AG04449 (cell line): ENCODE measurements around the gene SMIM29.

Experiments
- CTCF ChIA-PET: fragments of 350-600 bp; formaldehyde crosslinking; extraction: SDS; loops from one replicate; lab custom pipeline; 2021; ENCODE audit warnings: antibody characterized with exemption; lab: Yijun Ruan, JAX
- POLR2A ChIA-PET: fragments of 400-600, 350-600 bp; formaldehyde crosslinking; extraction: SDS; loops from one replicate; lab custom pipeline; 2020; ENCODE audit warnings: antibody characterized with exemption, inconsistent platforms; lab: Yijun Ruan, JAX
- DNase-seq: peaks from one replicate; pipeline ENCODE4 v3.0.0-alpha.2; 2010; ENCODE audit warnings: low read depth, low spot score
- H3K4me3 ChIP-seq: 2 replicates; pipeline ENCODE4 v1.5.1; 2011; ENCODE audit warnings: low read depth, mild to moderate bottlenecking, control low read depth, low read length
- TF ChIP-seq, protein P1 (sequence below): IDR thresholded peaks from one replicate; pipeline ENCODE4 v1.5.1; 2011; ENCODE audit warnings: mild to moderate bottlenecking, moderate library complexity, low read length, control low read depth, inconsistent platforms; ENCODE audit not compliant: insufficient read depth; ENCODE audit errors: missing control alignments

Gene SMIM29

DNA sequence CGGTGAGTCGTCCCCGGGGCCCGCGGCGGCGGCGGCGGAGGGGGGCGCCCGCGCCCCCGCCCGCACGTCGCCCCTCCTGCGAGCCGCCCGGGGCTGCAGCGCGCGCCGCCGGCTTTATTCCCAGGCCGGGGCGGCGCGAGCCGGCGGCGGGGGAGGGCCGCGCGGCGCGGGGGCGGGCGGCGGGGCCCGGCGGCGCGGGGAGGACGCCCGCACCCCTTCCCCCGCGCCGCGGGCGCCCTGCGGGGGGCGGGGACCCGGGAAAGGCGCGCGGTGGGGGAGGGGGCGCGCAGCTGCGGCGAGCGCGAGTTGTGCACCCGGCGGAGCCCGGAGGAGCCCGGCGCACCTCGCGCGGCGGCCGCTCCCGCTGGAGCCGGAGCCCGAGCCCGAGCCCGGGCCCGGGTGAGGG is 11.5 kb downstream of the SMIM29 start:
- no peak for DNase-seq
- ChIA-PET POLR2A (interaction anchor here (0.6 to 1.5 kb wide), 8 partner anchors 10 to 396 kb away, joined by 3 to 25 read pairs (median 4); partner anchors contain the start of genes NUDT3 and RPS10), CTCF (interaction anchor here (0.7 to 1.4 kb wide), 8 partner anchors 9 to 372 kb away, joined by 3 to 11 read pairs (median 4); partner anchors contain the start of genes NUDT3 and SMIM29)
- H3K4me3 ChIP-seq, result peak overlapping the region; percentile 69
- TF ChIP-seq, protein P1, sequence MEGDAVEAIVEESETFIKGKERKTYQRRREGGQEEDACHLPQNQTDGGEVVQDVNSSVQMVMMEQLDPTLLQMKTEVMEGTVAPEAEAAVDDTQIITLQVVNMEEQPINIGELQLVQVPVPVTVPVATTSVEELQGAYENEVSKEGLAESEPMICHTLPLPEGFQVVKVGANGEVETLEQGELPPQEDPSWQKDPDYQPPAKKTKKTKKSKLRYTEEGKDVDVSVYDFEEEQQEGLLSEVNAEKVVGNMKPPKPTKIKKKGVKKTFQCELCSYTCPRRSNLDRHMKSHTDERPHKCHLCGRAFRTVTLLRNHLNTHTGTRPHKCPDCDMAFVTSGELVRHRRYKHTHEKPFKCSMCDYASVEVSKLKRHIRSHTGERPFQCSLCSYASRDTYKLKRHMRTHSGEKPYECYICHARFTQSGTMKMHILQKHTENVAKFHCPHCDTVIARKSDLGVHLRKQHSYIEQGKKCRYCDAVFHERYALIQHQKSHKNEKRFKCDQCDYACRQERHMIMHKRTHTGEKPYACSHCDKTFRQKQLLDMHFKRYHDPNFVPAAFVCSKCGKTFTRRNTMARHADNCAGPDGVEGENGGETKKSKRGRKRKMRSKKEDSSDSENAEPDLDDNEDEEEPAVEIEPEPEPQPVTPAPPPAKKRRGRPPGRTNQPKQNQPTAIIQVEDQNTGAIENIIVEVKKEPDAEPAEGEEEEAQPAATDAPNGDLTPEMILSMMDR, result no peak

DNA sequence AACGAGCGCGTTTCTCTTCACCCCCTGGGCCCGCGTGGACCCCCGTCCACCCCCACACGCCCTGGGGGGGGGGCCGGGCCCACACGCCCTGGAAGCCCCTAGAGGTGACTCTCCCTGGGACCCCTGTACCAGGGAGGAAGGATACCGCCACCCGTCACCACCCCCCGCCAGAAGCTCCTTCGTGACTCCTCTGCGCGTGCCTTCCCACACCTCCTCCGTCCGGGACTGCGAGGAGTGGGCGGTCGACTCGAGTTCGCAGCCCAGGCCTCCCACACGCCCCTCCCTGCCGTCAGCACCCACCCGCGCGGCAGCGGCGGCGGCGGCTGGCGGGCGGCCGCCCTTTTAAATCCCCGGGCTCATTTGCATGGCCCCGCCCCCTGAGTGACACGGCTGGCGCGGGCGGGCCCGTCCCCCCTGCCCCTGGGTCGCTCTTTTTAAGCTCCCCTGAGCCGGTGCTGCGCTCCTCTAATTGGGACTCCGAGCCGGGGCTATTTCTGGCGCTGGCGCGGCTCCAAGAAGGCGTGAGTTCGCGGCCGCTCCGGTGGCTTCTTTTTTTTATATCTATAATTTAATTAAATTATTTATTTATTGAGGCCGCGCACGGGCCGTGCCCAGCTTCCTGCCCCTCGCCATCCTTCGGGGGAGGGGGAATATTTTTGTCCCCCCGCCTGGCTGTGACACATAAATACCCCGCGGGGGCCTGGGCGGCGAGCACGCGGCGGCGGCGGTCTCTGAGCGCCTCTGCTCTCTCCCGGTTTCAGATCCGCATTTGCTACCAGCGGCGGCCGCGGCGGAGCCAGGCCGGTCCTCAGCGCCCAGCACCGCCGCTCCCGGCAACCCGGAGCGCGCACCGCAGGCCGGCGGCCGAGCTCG is 12.1 kb downstream of the SMIM29 start, which contains the start of gene HMGA1:
TSS of gene HMGA1 (plus strand) at position 431 of the 873 bp plus-strand sequence. CDS start 3,908 bp downstream, outside the sequence.
- DNase-seq, result no peak
- ChIA-PET CTCF (interaction anchor here (0.7 to 1.4 kb wide), 8 partner anchors 9 to 373 kb away, joined by 3 to 11 read pairs (median 4); partner anchors contain the start of genes NUDT3 and SMIM29), POLR2A (interaction anchor here (0.6 to 1.5 kb wide), 12 partner anchors 10 to 396 kb away, joined by 3 to 25 read pairs (median 4); partner anchors contain the start of genes NUDT3, RPS10 and SMIM29)
- TF ChIP-seq, protein P1, result no peak
- H3K4me3 ChIP-seq, result peak within 1 kb of the TSS; percentile 69

DNA sequence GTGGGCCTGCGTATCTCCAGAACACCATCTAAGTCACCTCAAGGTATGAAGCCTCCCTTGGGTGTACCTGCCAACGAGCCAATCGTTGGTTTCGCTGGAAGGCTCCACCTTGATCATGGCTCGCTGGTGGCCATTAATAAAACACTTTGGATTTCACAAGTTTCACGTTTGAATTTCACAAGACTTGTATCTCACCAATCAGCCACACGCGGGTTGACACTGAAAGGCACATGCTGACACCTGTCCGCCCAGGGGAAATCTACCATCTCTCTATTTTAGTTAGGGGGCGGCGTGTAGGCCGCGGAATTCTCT is 12.7 kb downstream of the SMIM29 start:
- TF ChIP-seq, protein P1, result no peak
- ChIA-PET CTCF (interaction anchor here (1.2 to 1.4 kb wide), 3 partner anchors 11 to 40 kb away, joined by 6 to 11 read pairs (median 8); partner anchors contain the start of gene SMIM29), POLR2A (interaction anchor here (0.8 to 1.5 kb wide), 5 partner anchors 9 to 190 kb away, joined by 4 to 25 read pairs (median 7); partner anchors contain the start of genes RPS10 and SMIM29)
- peak overlapping the region; percentile 69 for H3K4me3 ChIP-seq
- no peak for DNase-seq

DNA sequence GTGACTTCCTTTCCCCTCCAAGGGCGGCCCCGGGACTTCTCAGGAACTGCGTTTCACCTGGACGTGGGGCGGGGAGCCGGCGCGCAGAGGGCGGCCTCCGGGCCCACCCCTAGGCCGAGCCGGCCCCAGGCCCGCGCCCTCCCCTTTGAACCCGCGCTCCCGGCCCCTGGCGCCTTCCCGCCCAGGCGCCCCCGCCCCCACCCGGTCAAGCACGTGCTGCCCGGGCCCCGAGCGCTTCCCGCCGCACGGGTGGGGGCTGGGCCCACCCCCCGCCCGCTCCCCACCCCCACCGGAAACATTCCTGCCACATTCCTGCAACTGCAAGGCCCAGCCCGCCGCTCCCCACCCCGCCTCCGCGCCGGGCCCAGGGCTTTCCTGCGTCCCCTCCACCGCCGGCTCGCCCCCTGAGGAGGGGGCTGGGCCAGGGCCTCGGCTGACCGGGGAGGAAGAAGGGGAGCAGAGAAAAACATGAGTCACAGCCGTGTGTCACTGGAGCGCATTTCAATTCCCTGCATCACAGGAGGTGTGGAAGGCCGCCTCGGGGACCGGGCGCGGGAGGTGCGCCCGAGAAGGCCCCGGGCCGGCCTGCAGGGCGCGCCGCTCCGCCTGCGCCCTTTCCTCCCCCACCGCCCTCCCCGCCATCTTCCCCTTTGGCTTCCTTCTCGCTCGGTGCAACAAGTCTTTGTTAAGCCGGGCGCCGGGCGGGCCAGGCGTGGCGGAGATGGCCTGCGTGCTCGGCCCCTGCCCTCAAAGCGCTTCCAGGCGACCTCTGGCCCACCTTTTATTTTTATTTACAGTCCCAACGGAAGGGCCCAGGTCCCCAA is 13.3 kb downstream of the SMIM29 start:
- H3K4me3 ChIP-seq, result peak overlapping the region; percentile 69
- no peak for DNase-seq
- POLR2A ChIA-PET, result interaction anchor here (0.9 to 1.5 kb wide), 2 partner anchors 12 to 13 kb away, joined by 7 to 25 read pairs; partner anchors contain the start of gene SMIM29
- CTCF ChIA-PET, result interaction anchor here (1.3 kb wide), 1 partner anchor 39 kb away, joined by 11 read pairs; no protein-coding TSS in a partner anchor
- TF ChIP-seq, protein P1, result no peak

DNA sequence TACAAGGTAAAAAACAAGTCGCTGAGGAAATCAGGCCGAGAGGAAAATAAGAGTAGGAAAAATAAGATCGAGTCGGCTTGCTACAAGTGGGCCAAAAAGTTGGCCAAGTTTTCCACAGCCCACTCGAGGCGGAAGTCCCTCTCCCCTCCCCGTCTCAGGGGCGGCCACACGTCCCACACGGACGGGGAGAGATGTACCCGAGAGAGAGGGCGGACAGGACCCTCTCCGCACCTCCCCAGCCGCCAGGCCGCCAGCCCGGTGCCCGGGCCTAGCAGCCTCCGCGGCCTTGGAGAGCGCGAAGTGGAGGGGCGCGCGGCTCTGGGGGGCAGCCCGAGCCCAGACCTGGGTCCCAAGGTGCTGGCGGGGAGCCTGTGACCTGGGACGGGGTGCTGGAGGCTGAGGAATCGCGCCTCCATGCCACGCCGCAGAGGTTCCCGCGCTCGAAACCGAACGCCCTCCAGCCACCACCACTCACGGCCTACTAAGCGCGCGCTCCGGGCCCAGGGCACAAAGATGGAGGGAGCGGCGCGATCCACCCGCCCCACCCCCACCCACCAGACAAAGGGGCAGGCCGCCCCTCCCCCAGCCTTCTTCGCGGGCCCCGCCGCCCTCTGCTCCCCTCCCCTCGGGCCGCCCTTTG is 14.0 kb downstream of the SMIM29 start:
- DNase-seq, result no peak
- CTCF ChIA-PET, result interaction anchor here (0.6 kb wide), 1 partner anchor 46 kb away, joined by 4 read pairs; no protein-coding TSS in a partner anchor
- TF ChIP-seq, protein P1, result no peak
- POLR2A ChIA-PET, result no interaction called here
- H3K4me3 ChIP-seq, result no peak overlapping the region
